GM03348 (cell line): ENCODE measurements around the gene H1-8.

Experiments
- DNase-seq: peaks from one replicate; pipeline ENCODE4 v3.0.0; 2012; ENCODE audit warnings: low spot score

H1-8 gene

DNA sequence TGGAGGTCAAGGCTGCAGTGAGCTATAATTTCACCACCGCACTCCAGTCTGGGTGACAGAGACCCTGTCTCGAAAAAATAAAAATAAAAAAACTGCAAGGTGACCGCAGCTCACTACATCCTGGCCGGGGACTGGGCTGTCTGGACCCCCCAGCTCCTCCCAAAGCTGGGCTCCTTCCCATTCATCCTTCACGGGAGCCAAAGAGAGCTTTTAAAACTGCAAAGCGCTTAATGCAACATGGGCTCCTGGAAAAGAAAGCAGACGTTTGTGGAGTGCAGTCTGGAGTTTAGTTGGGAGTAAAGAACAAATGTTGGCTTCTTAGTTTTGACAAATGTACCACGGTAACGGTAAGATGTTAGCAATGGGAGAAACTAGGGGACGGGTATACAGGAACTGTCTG is 51.4 kb downstream of the H1-8 start:
- no peak for DNase-seq

DNA sequence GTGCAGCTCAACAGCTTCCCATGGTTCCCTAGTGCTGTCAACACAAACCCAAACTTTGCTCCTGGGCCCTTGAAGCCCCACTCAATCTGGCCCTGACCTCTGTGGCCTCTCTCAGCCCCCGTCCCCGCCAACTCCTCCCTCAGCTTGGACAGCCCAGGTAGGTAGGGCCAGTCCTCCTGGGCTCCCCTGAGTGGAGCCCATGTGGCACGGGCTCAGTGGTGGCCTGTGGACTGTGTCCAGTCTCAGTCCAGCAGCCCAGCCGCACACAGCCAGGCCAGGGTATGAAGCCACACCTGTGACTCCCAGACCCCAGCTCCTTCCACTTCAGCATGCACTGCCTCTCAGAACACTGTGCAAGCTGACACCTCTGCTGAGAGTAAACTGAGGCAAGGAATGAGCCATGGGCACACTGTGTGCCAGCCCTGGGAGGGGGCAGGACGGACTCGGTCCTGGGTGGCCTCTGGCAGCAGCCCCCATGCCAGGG is 52.0 kb downstream of the H1-8 start:
- DNase-seq, result no peak

DNA sequence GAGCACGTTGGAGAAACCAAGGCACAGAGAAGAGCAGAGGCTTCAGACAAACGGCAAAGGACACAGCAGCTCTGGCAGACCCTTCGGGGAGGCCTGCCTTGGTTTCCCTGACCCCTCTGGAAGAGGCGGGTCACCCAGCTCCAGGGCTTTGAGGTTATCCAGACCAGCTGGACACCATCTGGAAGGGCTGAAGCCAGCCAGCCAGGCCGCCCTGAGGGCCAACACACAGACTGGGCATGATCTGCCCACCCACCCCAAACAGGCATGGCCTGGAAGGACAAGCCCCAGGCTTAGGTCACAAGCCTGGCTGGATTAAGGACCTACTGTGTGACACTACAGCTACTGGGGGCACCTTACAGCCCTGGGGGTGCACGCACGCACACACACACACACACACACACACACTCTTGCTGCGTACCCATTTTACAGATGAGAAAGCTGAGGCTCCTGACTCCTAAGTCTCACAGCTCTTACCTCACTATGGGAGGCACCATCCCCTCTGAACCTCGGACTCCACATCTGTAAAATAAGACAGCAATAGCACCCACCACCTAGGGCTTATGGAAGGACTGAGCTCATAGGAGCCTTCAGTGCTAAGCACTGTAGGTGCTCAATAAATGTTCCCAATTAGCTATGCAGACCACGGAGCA is 52.7 kb downstream of the H1-8 start:
- no peak for DNase-seq

DNA sequence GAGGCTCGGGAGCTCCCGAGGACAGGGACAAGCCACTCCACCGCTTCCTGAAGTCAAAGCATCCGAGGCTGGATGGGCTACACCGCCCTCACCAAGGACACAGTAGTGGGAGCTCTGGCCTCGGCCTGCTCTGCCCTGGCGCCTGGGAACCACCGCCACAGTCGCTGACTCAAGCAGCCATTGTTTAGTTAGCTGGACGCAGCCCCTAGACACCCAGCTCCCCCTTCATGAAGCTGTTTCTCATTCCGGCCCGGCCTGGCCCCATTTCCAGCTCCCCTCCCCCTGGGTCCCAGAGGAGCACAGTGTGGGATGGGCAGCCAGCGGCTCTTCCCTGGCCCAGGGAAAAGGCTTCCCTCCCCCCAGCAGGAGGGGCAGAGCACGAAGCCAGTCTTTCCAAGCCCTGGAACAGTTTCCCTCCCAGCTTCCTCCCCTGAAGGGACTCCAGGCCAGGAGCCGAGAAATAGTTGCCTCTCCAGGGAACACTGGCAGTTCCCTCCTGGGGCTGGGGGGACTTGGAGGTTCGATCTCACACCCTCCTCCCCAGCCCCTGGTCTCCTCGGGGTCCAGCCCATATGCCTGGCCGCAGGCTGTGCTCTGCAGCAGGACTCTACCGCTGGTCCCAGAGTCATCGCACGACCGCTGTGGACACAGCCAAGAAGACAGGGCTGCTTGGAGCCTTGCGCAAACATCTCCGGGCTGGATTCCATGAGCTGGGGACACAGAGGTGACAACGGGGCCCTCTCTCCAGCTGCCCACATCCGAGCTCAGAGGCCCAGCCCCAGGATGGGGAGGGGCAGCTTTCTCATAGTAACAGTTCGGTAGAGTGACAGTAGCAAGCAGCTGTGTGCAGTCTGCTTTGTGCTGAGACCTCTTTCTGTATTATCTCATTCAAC is 53.5 kb downstream of the H1-8 start:
- peak; percentile 97 for DNase-seq

DNA sequence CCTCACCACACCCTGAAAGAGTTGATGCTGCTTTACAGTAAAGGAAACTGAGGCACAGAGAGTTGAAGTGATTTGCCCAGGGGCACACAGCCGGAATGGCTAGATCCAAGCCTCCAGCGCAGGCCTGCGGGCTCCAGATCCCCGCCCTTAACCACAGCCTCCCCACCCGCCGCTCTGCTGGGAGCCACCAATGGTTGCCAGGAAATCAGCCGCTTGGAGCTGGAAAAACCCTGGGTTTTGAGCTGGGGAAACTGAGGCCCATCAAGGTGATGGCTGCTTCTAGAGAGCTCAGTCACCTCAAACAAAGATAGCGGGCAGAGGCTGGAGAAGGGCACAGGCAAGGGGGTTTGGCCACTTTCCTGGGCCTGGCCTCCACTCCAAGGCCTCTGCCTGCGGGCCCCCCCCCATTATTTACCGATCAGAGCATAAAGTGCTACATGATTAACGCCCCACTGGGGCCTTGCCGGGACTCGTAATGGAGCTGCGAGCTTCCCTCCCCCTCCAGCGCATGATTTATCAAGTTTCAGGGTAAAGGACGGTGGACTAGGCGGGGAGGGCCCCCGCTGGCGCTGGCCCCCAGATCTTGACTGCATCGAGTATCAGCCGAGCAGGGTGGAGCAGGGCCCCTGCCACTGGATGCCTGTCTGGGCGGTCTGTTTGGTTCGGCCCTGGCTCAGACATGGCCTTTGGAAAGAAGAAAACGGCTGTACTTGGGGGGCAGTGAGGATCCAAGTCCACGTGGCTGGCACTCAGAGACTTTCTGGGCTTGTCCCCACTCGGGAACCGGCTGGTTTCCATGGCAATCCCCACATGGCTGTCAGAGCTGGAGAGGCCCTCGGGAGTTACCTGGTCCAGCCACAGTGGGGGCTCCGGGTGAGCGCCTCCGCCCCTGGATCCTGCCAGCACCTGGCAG is 54.4 kb downstream of the H1-8 start:
- peak; percentile 82 for DNase-seq

DNA sequence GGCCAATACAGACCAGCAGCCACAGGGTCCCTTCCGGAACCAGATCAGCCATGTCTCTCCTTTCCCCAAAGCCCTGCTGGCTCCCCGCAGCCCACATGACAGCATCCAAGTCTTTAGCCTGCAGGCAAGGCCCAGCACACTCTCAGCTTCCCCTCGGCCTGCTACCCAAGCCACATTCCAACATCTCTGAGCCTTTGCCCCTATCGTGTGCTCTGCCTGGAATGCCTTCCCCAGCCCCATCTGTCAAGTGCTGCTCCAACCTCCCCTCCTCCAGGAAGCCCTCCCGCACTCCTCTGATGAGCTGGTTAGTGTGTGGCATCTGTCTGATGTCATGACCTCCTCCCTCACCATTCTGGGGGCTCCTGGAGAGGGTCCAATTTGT is 55.0 kb downstream of the H1-8 start:
- DNase-seq, result peak; percentile 43

DNA sequence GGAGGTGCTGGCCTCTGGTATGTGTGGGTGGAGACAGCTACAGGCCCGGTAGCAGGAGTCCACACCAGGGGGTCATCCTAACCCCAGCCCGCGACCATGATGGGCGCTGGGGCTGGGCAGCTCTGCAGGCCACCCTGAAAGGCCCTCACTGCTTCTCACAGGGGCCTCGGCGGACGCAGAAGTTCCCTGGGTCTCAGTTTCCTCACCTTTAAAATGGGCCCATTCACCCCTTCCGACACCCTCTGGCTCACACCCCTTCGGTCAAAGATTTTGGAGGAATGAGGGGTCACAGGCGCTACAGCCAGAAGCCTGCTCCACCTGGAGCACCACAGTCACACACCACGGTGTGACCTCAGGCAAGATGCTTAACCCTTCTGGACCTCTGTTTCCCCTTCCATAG is 55.5 kb downstream of the H1-8 start:
- no peak for DNase-seq

DNA sequence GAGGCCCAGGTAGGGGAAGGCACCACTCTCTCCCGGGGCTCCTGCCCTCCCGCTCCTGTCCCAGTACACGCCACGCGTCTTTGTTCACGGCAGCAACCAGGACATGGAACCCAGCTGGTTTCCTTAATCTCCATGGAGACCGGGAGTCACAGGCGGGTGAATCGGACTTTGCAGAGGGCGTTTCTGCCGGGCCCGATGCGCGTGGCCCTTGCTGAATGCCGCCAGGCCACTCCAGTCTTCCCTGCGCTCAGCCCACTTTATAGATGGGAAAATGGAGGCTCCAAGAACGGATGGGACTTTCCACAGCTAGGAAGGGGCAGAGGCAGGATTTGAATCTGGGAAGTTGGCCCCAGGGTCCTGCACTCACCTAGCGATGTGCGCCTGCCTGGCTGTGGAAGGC is 56.1 kb downstream of the H1-8 start:
- DNase-seq, result no peak

DNA sequence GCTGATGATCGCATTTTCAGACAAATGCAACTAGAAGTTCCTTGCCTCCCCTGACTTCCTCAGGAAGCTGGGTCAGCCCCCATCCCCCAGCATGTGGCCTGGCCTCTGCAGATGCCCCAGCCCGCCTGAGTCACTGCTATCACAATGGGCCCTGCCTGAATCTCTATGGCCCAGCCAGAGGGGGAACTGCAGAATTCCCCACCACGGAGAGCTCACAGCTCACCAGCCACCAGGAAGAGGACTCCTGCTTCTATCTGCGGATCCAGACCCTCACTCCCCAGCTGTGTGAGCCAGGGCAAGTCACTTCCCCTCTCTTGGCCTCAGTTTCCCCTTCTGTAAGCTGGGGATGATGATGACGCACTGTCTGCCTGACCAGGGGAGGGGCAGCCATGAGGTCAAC is 56.6 kb downstream of the H1-8 start:
- peak; percentile 70 for DNase-seq

DNA sequence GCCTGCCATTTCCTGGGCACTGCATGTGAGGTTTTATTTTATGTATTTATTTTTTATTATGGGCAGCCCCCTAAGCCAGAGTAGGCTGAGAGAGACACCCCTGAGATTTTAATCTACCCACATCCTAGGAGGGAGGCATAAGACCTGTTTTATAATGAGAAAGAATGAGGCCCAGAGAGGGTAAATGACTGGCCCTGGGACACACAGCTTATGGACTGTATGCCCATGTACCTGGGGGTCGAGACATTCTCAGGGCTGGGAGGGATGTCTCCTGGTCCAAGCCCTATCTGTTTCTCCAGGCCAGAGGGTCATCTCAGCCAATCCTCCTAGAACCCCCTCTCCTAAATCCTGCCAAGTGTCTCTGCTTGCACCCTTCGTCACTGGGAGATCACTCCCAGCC is 57.4 kb downstream of the H1-8 start:
- DNase-seq, result no peak
